ENCODE data around the gene MRPS2. TPM values are rescaled to one million over a fixed set of nuclear protein-coding genes. Genes with fewer than 3 reads are reported as not detected.

The MRPS2 gene
- total and polyA plus RNA-seq, 10 of the 15 experiments (the other 5 are each of a cell fraction or from before 2014, with no cell fraction given): 3.3 to 103 (median 69.5) TPM

GRCh38 chr9:135500525-135501260, at the start of gene MRPS2 (continued):
- TF ChIP-seq CUX1 (IDR thresholded peaks at IDR 0.05; ENCODE audit: insufficient replicate concordance, low read depth, low read length) (no peak), FOXK2 (IDR thresholded peaks at IDR 0.05) (no peak), POLR2AphosphoS2 (IDR thresholded peaks at IDR 0.05; ENCODE audit: low read depth, low read length) (peak; percentile 69), LARP7 (IDR thresholded peaks at IDR 0.05) (peak; percentile 58; the same call in 1 of the 2 replicates), ETV6 (conservative IDR thresholded peaks at IDR 0.05 in 1 of 2, IDR thresholded peaks at IDR 0.05 in 1 of 2; ENCODE audit: borderline replicate concordance in 1 of 2, low read depth in 1 of 2) (no peak), DPF2 (IDR thresholded peaks at IDR 0.05) (0 out of 2 replicates have a peak, but pooled peaks have one; percentile 21), TCF7 (IDR thresholded peaks at IDR 0.05; ENCODE audit: borderline replicate concordance) (no peak), RCOR1 (conservative IDR thresholded peaks at IDR 0.05; ENCODE audit: low read depth, low read length) (0 out of 2 replicates have a peak, but pooled peaks have one; percentile 18), RB1 (IDR thresholded peaks at IDR 0.05; ENCODE audit: borderline replicate concordance) (peak; percentile 62; the same call in 1 of the 2 replicates), GATAD2B (conservative IDR thresholded peaks at IDR 0.05; ENCODE audit: low read depth) (peak; percentile 43), IKZF1 (conservative IDR thresholded peaks at IDR 0.05) (peak; percentile 55), KAT2A (conservative IDR thresholded peaks at IDR 0.05; ENCODE audit: control insufficient read depth, low read depth, low read length) (no peak), POU2F2 (IDR thresholded peaks at IDR 0.05; ENCODE audit: borderline replicate concordance, low read depth, low read length) (peak; percentile 36; the same call in 1 of the 3 replicates), ZNF24 (IDR thresholded peaks at IDR 0.05) (peak; percentile 38; the same call in 1 of the 2 replicates), SP1 (IDR thresholded peaks at IDR 0.05; ENCODE audit: low read depth, low read length) (peak; percentile 56), NBN (IDR thresholded peaks at IDR 0.05) (no peak), ZNF592 (IDR thresholded peaks at IDR 0.05) (no peak)
- TF ChIP-seq, protein P1, sequence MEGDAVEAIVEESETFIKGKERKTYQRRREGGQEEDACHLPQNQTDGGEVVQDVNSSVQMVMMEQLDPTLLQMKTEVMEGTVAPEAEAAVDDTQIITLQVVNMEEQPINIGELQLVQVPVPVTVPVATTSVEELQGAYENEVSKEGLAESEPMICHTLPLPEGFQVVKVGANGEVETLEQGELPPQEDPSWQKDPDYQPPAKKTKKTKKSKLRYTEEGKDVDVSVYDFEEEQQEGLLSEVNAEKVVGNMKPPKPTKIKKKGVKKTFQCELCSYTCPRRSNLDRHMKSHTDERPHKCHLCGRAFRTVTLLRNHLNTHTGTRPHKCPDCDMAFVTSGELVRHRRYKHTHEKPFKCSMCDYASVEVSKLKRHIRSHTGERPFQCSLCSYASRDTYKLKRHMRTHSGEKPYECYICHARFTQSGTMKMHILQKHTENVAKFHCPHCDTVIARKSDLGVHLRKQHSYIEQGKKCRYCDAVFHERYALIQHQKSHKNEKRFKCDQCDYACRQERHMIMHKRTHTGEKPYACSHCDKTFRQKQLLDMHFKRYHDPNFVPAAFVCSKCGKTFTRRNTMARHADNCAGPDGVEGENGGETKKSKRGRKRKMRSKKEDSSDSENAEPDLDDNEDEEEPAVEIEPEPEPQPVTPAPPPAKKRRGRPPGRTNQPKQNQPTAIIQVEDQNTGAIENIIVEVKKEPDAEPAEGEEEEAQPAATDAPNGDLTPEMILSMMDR (IDR thresholded peaks at IDR 0.05 in 2 of 3, conservative IDR thresholded peaks at IDR 0.05 in 1 of 3; ENCODE audit: control insufficient read depth in 2 of 3, extremely low read depth in 1 of 3, insufficient read depth in 1 of 3, low read depth in 3 of 3, low read length in 3 of 3): peak; percentile 85 to 99 (median 96); a peak in 5 of 6 replicates

All from GM12878 (cell line).